Measurements from ENCODE around the gene HACL1. TPM values are rescaled to one million over a fixed set of nuclear protein-coding genes. Genes with fewer than 3 reads are reported as not detected.

The HACL1 gene
- polyA plus RNA-seq, 1 donor = 6.9 TPM

GRCh38 chr3:15527031-15527459 is 74.3 kb downstream of the HACL1 start:
- DNase-seq (ENCODE audit: low read depth) = peak; percentile 44

GRCh38 chr3:15525790-15526189 is 75.6 kb downstream of the HACL1 start:
- no peak for DNase-seq (ENCODE audit: low read depth)

- DNase-seq (ENCODE audit: low read depth) = no peak
These were observed 77.5 kb downstream of the HACL1 start for GRCh38 chr3:15523660-15524417.

GRCh38 chr3:15522016-15522415 is 79.4 kb downstream of the HACL1 start:
- no peak for DNase-seq (ENCODE audit: low read depth)

- no peak for DNase-seq (ENCODE audit: low read depth)
These were observed 79.8 kb downstream of the HACL1 start, which contains the start of gene COLQ for GRCh38 chr3:15521573-15521965. COLQ (minus strand) TSS chr3:15521706; CDS start chr3:15521625, 81 bp downstream.

GRCh38 chr3:15520804-15521572 is 80.4 kb downstream of the HACL1 start:
- DNase-seq (ENCODE audit: low read depth) = no peak

GRCh38 chr3:15520185-15520584 is 81.2 kb downstream of the HACL1 start:
- no peak for DNase-seq (ENCODE audit: low read depth)

- no peak for DNase-seq (ENCODE audit: low read depth)
These were observed 82.3 kb downstream of the HACL1 start for GRCh38 chr3:15519096-15519495.

- DNase-seq (ENCODE audit: low read depth) = no peak
These were observed 86.6 kb downstream of the HACL1 start for GRCh38 chr3:15514663-15515340.

GRCh38 chr3:15513810-15514662 is 87.3 kb downstream of the HACL1 start:
- no peak for DNase-seq (ENCODE audit: low read depth)

- DNase-seq (ENCODE audit: low read depth) = no peak
These were observed 88.3 kb downstream of the HACL1 start for GRCh38 chr3:15513116-15513515.

- DNase-seq (ENCODE audit: low read depth) = peak; percentile 41
These were observed 89.2 kb downstream of the HACL1 start for GRCh38 chr3:15512166-15512565.

GRCh38 chr3:15511156-15511555 is 90.2 kb downstream of the HACL1 start:
- DNase-seq (ENCODE audit: low read depth) = no peak

Other genes starting within 250 kb of the HACL1 start
- 17.1 TPM for gene METTL6, start 174.0 kb downstream of the HACL1 start, polyA plus RNA-seq (ENCODE audit: insufficient read length)
- 11.3 TPM for gene EAF1, start 174.0 kb downstream of the HACL1 start, polyA plus RNA-seq (ENCODE audit: insufficient read length)
- 24.7 TPM for gene COLQ, start 79.9 kb downstream of the HACL1 start, polyA plus RNA-seq (ENCODE audit: insufficient read length)
- gene BTD, start 176 bp upstream of the HACL1 start, polyA plus RNA-seq (ENCODE audit: insufficient read length) = 11.6 TPM
- 28.2 TPM for gene ANKRD28, start 196.4 kb upstream of the HACL1 start, polyA plus RNA-seq (ENCODE audit: insufficient read length)